Upper lobe of left lung (tissue), 6 donors: ENCODE results near the gene STX8. TPM values are rescaled to one million over a fixed set of nuclear protein-coding genes. Genes with fewer than 3 reads are reported as not detected.

Source experiments
- ATAC-seq, 2 donors: fragments of 200-7000 bp; cut with Tn5 transposase; one replicate each; pipeline ENCODE4 v1.9.1; 2022; ENCODE audit warnings: mild to moderate bottlenecking in 2 of 2, moderate library complexity in 2 of 2; ENCODE audit not compliant: low FRiP score in 2 of 2
- DNase-seq, 2 donors: peaks; one replicate each; pipeline ENCODE4 v3.0.0-alpha.2; 2019 to 2020
- H3K27ac ChIP-seq, 4 donors: fragments of 200-600 bp; sonication (generic); one replicate each; pipeline ENCODE4 v1.5.1; 2016 to 2019
- H3K27me3 ChIP-seq, 4 donors: fragments of 200-600 bp; sonication (generic); one replicate each; pipeline ENCODE4 v1.5.1; 2017 to 2019
- H3K36me3 ChIP-seq, 4 donors: fragments of 200-600 bp; sonication (generic); one replicate each; pipeline ENCODE4 v1.5.1; 2016 to 2019
- H3K4me1 ChIP-seq, 4 donors: fragments of 200-600 bp; sonication (generic); one replicate each; pipeline ENCODE4 v1.5.1; 2018 to 2019
- H3K4me3 ChIP-seq, 4 donors: fragments of 200-600 bp; sonication (generic); one replicate each; pipeline ENCODE4 v1.5.1; 2017 to 2019; ENCODE audit warnings: mild to moderate bottlenecking in 2 of 4, moderate library complexity in 1 of 4
- H3K9me3 ChIP-seq, 4 donors: fragments of 200-600 bp; sonication (generic); one replicate each; pipeline ENCODE4 v1.5.1; 2018 to 2019
- EP300 ChIP-seq, 4 donors: sonication (generic); formaldehyde crosslinking; IDR thresholded peaks; one replicate each; pipeline ENCODE4 v1.5.1; 2017; ENCODE audit warnings: antibody characterized with exemption in 4 of 4, control low read depth in 2 of 4
- POLR2A ChIP-seq, 4 donors: fragments of 450-650 bp; IDR thresholded peaks; one replicate each; pipeline ENCODE4 v1.5.1; 2016 to 2017; ENCODE audit warnings: antibody characterized with exemption in 4 of 4, mild to moderate bottlenecking in 2 of 4
- POLR2AphosphoS5 ChIP-seq, 2 donors: sonication (generic); formaldehyde crosslinking; IDR thresholded peaks; one replicate each; pipeline ENCODE4 v1.5.1; 2017; ENCODE audit warnings: antibody characterized with exemption in 2 of 2
- WGBS, 2 donors: methylation state at CpG; one replicate each; pipeline ENCODE4 v1.1.5; 2017 to 2018; 5-methylcytosine and 5-hydroxymethylcytosine counted together
- total RNA-seq, 6 donors: library from RNA; depleted of rRNA in 4 of 6; stranded (reverse); fragments of >200 nt in 4 of 6; gene quantifications; one replicate each; pipeline versions ENCODE4 v1.1.0 to v1.2.1, GENCODE V29; 2016 to 2021
- TF ChIP-seq, protein P1 (sequence below), 6 experiments: fragments of 450-650 bp in 4 of 6; fragments of 200-600 bp in 2 of 6; sonication (generic) in 2 of 6; IDR thresholded peaks; one replicate each; pipeline ENCODE4 v1.5.1; 2016 to 2019; ENCODE audit warnings: antibody characterized with exemption in 6 of 6
- donor health status: DM: no; HTN: no; CAD: no; lungs with moderate emphysema.
- donor health status: DM: no; HTN: yes; CAD: no; lungs with severe emphysema.

The STX8 gene
- total RNA-seq, 6 donors from 2014 or later, result 39.2 to 138 (median 52.3) TPM

DNA sequence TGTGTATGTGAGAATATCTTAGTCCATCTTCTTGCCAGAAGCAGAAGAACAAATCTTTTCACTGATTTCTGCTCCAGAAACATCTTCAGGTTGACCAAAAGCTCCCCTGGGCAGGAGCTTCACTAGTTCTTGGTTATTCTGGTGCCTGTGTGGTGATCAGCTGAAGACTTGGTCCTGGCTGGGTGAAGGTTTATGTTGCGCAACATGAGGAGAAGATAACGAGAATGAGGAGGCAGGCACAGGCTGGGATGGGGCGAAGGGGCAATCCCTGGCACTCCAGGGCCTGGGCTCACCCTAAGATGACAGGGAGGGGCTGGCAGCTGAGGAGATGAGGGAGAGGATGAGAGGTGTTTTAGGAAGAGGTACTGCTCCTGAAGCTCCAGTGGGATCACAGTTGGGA, 322.3 kb downstream of the STX8 start:
- ATAC-seq (no peak), DNase-seq (no peak)
- Histone ChIP-seq H3K4me1 (peaks cover 9 to 22% (median 14%) of the 10 kb centered on the region in 4 donors), H3K27me3 (no peaks in the 10 kb centered on the region), H3K36me3 (peaks cover 0 to 16% (median 4%) of the 10 kb centered on the region in 4 donors), H3K27ac (no peak overlapping the region), H3K4me3 (no peak overlapping the region), H3K9me3 (no peaks in the 10 kb centered on the region)
- WGBS, 2 donors, result 75 to 84% methylated on average over 3 of the region's 3 CpGs
- no peak for TF ChIP-seq POLR2A (IDR thresholded peaks at IDR 0.05)
- TF ChIP-seq EP300 (IDR thresholded peaks at IDR 0.05), result no peak

GRCh38 chr17:9251273-9251672, 324.3 kb downstream of the STX8 start:
- Histone ChIP-seq H3K36me3 (peaks cover 0 to 19% (median 5%) of the 10 kb centered on the region in 4 donors), H3K27me3 (no peaks in the 10 kb centered on the region), H3K4me3 (no peak overlapping the region), H3K4me1 (peaks cover 0 to 7% (median 3%) of the 10 kb centered on the region in 4 donors), H3K27ac (no peak overlapping the region), H3K9me3 (no peaks in the 10 kb centered on the region)
- peak in 1 of 2 donors; percentile 28 for DNase-seq
- peak in 1 of 2 donors; percentile 49 for ATAC-seq
- 67 to 68% methylated on average over 12 of the region's 12 CpGs for WGBS, 2 donors
- no peak for TF ChIP-seq POLR2AphosphoS5 (IDR thresholded peaks at IDR 0.05)
- no peak for TF ChIP-seq EP300 (IDR thresholded peaks at IDR 0.05)
- TF ChIP-seq, protein P1, sequence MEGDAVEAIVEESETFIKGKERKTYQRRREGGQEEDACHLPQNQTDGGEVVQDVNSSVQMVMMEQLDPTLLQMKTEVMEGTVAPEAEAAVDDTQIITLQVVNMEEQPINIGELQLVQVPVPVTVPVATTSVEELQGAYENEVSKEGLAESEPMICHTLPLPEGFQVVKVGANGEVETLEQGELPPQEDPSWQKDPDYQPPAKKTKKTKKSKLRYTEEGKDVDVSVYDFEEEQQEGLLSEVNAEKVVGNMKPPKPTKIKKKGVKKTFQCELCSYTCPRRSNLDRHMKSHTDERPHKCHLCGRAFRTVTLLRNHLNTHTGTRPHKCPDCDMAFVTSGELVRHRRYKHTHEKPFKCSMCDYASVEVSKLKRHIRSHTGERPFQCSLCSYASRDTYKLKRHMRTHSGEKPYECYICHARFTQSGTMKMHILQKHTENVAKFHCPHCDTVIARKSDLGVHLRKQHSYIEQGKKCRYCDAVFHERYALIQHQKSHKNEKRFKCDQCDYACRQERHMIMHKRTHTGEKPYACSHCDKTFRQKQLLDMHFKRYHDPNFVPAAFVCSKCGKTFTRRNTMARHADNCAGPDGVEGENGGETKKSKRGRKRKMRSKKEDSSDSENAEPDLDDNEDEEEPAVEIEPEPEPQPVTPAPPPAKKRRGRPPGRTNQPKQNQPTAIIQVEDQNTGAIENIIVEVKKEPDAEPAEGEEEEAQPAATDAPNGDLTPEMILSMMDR (IDR thresholded peaks at IDR 0.05), result no peak
- no peak for TF ChIP-seq POLR2A (IDR thresholded peaks at IDR 0.05)

- peak in 1 of 2 donors; percentile 47 for DNase-seq
- WGBS, 2 donors, result 86 to 93% methylated on average over 16 to 21 of the region's 21 CpGs
- H3K4me1 ChIP-seq, result peaks cover 0 to 8% (median 4%) of the 10 kb centered on the region in 4 donors
These were observed 326.2 kb downstream of the STX8 start for GRCh38 chr17:9249245-9249953.

DNA sequence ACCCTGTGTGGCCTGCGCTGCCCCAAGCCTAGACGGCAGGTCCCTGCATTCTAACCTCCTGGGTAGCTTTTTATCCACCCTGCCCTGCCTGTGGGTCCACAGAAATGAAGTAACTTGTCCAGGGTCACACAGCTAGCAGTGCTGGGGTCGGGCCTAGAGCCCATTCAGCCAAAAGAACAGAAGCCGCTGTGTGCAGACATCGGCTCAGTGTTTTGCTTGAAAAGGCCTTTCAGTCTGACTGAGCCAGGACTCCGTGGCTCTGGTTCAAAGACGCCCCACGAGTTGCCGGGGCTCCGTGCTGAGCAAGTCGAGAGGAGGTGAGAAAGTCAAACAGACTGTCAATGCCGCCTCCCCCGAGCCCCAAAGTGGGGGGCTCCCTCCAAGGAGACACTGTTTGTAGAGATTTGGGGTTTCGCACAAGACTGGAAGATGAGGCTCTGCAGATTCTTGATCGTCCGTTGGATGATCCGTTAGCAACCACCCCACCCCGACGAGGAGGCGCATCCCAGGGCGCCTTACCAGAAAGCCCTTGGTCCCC, 328.1 kb downstream of the STX8 start:
- TF ChIP-seq EP300 (IDR thresholded peaks at IDR 0.05) (no peak), POLR2AphosphoS5 (IDR thresholded peaks at IDR 0.05) (no peak), POLR2A (IDR thresholded peaks at IDR 0.05) (no peak)
- TF ChIP-seq, protein P1 (IDR thresholded peaks at IDR 0.05), result no peak
- H3K36me3 ChIP-seq, result peaks cover 0 to 19% (median 5%) of the 10 kb centered on the region in 4 donors
- H3K4me3 ChIP-seq, result no peak overlapping the region
- H3K9me3 ChIP-seq, result no peaks in the 10 kb centered on the region
- DNase-seq (no peak), ATAC-seq (no peak)
- H3K4me1 ChIP-seq, result peaks cover 0 to 13% (median 9%) of the 10 kb centered on the region in 4 donors
- H3K27ac ChIP-seq, result no peak overlapping the region
- WGBS, 2 donors, result 96 to 97% methylated on average over 11 to 21 of the region's 21 CpGs
- H3K27me3 ChIP-seq, result no peaks in the 10 kb centered on the region

More at GRCh38 chr17:9249245-9249953, 326.2 kb downstream of the STX8 start:
- H3K36me3 ChIP-seq, result peaks cover 0 to 19% (median 5%) of the 10 kb centered on the region in 4 donors
- H3K9me3 ChIP-seq, result no peaks in the 10 kb centered on the region
- no peak overlapping the region for H3K27ac ChIP-seq
- H3K4me3 ChIP-seq, result no peak overlapping the region
- no peak for ATAC-seq
- TF ChIP-seq, protein P1 (IDR thresholded peaks at IDR 0.05), result no peak
- TF ChIP-seq EP300 (IDR thresholded peaks at IDR 0.05), result no peak
- no peak for TF ChIP-seq POLR2A (IDR thresholded peaks at IDR 0.05)
- no peak for TF ChIP-seq POLR2AphosphoS5 (IDR thresholded peaks at IDR 0.05)
- H3K27me3 ChIP-seq, result no peaks in the 10 kb centered on the region
